Muscle of arm (tissue), 12 donors: ENCODE measurements around the gene IGFBP7. TPM values are rescaled to one million over a fixed set of nuclear protein-coding genes. Genes with fewer than 3 reads are reported as not detected.

Experiments used
- DNase-seq: peaks from one replicate; pipeline ENCODE4 v3.0.0-alpha.2; 2013
- polyA plus RNA-seq, 12 donors: library from polyadenylated mRNA; unstranded; fragments of 120-200 nt; gene quantifications; one replicate each; pipeline ENCODE4 v1.2.1, GENCODE V29; 2013; ENCODE audit not compliant: insufficient read length in 12 of 12

The IGFBP7 gene
- polyA plus RNA-seq, 12 donors = 114 to 158 (median 134) TPM; not detected in 1

DNA sequence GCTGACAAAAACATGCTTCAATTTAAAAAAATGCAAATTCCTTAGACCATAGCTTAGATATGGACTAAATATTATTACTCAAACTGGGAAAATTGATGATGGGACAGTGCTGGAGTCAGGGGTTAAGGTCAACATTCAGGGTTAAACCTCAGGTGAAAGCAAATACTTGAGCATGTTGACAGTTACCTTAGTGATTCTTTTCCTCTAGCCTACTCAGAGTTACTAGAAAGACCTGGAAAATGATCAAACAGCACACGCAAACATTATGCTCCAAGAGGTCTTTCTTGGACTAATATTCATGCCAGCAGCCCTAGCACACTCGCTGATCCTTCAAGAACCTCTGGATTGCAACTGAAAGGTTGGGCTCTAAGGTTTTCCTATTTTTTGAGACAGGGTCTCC lies 10.8 kb downstream of the IGFBP7 start:
- DNase-seq = no peak

DNA sequence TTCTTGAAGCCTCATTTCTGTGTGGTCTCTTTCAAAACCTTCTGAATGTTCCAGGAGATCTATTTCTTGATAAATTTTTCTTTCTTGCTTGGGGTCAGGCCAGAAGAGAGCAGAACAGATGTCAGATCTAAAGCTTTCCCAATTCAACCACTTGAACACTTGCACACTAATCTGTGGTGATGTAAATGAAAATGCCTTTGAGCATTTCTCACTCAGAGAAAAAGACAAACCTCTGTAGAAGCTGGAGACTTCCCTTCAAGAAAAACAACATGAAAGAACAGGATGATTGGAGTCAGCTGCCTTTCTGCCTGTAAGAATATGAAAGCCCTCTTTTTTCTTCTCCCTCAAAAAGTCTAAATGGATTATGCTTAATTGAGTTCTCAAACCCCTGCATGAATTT lies 11.2 kb downstream of the IGFBP7 start:
- DNase-seq = no peak

DNA sequence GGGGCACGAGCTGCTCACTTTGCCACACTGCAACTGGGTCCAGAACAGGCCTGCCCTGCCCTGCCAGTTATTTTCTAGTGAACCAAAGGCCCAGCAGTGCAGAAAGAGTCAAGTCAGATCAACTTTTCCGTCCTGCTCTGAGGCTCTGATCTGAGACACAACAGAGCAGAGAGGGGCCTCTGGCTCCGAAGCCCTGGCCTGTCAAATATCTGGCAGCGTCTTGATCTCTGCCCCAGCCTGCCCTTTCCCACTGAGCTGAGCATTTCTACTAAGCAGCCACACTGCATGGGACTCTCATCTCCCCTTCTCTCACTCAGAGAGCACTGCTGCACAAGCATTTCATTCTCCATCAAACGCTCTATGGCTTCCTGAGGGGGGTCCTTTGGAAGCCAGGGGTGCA lies 11.8 kb downstream of the IGFBP7 start:
- no peak for DNase-seq

DNA sequence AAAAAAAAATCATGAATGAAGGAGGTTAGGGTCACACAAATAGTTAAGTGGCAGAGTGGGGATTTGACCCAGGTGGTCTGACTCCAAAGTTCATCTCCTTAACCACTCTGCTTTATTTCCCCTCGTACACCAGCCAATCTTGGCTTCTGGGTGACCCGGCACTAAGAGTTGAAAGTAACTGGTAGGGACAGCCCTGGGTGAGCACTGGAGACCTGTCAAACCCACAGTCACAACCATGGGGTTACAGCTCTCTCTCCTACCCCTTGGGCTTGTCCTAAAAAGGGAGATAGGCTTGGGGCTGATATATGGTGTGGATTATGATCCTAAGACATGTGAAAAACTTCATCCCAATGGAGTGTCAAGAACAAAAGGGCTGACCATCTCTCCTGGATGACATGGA lies 12.5 kb downstream of the IGFBP7 start:
- DNase-seq = no peak

DNA sequence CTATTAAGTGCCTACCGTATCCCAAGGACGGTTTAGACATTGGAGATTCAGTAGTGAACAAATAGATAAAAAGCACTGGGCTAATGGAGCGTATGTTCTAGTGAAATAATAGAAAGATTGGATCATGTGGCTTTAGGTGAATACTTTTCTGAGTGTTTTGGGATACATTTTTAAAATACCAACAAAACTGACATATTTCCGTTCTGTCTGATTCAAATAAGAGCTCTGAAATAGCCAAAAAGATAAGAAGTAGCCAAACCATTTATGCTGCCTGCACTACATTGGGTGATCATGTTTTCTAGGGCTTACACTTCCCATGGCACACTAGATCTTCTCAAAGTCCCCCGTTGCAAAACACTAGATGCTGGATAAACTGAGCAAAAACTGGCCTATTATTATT lies 14.2 kb downstream of the IGFBP7 start:
- no peak for DNase-seq

DNA sequence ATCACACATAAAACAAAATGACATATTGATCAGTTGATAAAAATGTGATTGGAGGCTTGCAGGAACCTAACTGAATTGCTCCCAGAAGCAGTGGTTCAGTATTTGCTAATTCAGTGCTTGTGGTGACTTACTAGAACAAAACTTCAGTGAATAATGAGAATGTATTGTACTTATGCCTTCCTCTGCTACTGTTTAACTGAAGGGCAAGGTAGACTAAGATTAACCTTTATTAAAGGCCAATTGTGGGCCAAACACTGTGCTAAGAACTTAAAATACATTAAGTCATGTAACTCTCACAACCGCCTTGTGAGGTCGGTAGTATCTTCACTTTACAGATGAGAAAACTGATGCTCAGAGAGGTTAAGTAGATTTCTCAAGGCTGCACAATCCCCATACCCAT lies 14.9 kb downstream of the IGFBP7 start:
- no peak for DNase-seq

DNA sequence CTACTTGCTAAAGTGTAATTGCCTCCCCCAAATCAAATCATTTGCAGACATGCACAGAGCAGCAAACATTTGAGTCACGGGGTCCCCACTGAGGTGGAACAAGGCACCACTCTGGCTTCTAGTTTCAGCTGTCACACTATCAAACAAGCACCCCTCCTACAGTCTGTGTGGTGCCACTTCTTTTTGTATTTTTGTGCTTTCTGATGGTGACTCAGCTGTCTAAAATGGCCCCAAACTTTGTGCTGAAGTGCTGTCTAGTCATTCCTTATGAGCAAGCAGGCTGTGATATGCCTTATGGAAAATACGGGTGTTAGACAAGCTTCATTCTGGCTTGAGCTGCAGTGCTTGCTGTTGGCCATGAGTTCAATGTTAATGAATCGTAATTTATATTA lies 15.4 kb downstream of the IGFBP7 start:
- DNase-seq = no peak

DNA sequence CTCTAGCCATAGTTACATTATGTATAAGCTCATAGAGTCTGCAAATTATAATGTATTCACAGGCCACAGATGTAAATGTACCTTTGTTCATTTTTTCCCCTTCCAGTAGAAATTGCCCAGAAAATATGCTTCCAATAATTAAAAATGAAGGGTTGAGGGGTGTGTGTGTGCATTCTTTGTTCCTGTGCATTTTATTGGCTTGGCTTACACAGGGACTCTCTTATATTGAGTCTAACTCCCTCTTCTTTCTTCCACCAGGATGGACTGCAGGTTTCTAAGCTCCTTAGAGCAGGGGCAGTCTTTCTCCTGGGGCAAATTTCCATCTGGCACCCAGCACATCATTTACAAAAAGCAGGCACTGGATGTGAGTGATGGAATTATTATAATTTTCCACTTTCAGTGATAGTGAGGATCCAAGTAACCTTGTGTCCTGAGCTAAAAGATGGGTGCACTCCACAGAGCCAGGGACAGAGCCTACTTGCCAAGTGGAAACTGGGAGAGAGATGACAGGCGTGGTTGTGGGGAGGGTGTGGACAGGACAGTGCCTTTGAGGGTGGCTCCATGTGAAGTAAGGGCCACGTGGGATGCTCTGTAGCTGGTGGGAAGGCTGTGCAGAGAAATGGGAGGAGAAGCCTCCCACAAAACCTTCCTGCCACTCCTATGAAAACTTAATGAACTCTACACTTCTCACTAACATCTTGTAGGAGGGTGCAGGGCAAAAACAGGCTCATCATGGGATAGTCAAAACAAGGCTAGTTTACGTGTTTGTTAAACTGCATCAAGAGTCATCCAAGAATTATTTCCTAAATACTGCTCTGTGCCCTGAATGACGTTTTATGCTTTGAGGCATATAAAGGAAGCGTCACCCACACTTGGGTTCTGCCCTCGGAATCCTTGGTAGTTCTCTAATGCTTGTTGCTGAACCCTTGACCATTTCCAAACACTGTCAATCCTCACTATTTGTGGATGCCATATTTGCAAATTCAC lies 16.0 kb downstream of the IGFBP7 start:
- DNase-seq = no peak

DNA sequence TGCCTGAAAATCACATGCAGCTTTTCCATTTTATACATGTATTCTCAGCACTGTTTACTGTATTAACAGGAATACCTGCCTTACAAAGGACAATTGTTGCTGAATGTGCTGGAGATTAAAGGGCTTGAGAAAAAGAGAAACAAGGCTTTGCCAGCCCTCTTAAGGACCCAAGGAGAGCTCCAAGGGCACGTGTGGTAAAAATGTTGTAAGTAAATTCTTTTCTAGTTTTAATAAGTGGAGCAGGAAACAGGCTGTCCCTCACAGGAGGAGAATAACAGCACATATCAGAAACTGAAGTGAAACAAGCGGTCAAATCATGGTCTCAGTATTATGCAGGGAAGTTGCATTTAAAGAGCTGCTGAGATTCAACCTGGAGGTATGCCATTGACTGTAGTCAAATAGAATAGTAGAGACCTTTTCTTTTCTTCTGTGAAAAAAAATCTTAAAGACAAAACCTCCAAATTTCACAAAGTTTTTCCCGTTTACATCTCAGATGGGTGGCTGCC lies 18.5 kb downstream of the IGFBP7 start:
- DNase-seq = no peak

DNA sequence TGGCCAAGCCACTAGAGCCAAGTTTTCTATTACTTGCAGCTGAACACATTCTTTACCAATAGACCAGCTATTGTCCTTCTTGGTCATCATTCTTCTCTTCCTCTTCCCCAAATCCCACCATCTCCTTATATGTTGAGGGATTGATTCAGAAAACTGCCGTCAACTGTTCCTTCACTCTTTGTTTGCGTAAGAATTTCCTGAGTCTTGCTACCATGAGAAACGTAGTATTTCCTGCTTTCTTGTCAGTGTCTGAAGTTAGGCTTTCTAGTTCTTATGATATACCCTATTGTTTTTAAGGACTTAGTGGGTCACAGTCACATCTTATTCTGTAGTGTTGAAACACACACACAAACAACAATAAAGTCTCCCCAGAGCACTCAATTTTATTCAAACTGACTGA lies 20.1 kb downstream of the IGFBP7 start:
- no peak for DNase-seq

DNA sequence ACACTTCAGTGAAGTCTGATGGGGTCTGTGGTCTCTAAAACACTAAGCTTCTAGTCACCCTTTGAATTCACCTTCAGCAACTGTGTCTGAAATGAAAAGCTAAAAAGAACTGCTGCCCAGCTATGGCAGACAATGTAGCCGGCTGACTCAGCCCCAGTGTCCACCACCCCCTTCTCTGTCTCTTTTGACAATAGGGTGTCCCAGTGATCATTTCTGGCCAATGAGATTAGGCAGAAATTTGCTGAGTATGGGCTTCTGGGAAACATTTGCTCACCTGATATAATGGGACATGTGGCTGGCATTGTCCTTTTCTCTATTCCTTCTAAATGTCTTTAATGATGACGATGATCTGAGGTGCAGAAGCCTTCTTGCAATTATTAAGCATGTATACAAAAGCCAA lies 20.6 kb downstream of the IGFBP7 start:
- DNase-seq = no peak

DNA sequence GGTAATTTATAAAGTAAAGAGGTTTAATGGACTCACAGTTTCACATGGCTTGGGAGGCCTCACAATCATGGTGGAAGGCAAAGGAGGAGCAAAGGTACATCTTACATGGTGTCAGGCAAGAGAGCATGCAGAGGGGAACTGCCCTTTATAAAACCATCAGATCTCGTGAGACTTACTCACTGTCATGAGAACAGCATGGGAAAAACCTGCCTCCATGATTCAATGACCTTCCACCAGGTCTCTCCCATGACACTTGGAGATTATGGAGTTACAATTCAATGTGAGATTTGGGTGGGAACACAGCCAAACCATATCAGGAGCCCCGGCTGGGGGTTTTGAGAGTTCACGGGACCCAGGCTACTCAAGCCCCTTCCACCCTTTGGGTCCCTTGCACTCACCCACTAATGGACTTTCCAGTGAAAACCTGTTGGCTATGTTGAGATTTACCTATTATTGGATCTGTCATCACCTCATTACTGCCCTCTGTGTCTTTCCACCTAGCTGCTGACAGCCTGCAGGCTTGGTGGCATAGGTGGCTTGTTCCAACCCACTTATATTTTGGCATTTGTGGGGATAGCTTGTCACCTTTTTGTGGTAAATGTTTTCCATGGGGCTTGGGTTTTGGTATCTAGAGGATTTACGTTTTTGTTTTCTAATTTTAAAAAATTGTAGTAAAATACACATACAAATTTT lies 24.0 kb downstream of the IGFBP7 start:
- no peak for DNase-seq

DNA sequence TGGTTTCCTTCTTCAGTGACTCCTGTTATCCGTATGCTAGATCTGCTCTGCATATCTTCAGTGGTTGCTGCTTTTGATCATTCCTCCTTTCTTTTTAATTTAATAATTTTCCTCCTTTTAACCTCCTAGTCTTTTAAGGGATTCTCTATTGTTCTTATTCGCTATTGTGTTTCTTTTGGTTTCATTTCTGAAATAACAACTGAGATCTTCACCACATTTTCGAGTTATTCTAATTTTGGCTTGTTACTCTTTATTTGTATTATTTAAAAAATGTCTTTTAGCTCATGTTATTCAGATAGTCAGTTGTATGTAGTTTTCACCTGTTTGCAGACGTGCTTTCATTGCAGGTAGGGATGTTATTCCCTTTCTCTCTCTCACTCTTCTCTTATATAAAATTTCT lies 24.9 kb downstream of the IGFBP7 start:
- no peak for DNase-seq

DNA sequence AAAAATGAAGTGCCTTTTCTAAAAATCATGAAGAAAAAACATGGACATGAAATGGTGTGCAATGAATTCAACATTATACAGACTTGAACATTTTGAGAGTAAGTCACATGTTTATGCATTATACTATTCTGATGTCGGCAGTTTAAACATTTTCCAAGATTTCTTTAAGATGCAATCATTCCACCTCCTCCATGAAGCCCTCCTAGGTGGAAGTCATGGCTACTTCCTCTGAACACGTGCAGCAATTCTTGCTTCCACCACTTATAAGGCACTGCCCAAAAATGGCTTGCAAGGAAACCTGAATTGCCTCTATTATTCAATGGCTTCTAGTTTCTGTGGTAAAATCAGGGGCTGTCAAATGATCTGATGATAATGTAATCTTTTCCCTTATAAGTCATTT lies 25.8 kb downstream of the IGFBP7 start:
- no peak for DNase-seq

DNA sequence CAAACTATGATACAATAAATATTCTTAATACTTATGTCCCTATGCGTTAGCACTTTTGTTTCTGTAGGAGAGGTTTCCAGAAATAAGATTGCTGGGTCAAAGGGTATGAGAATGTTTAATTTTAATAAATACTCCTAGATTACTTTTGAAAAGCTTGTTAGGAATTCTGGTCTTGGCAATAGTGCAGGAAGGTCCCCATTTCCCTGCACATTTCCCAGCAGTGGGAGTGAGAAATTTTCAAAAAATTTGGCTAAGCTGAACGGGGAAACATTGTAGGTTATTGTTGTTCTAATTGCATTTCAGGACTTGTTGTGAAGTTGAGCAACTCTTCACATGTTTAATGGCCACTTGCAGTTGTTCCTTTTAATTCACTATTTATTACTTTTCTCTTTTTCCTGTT lies 27.1 kb downstream of the IGFBP7 start:
- no peak for DNase-seq

DNA sequence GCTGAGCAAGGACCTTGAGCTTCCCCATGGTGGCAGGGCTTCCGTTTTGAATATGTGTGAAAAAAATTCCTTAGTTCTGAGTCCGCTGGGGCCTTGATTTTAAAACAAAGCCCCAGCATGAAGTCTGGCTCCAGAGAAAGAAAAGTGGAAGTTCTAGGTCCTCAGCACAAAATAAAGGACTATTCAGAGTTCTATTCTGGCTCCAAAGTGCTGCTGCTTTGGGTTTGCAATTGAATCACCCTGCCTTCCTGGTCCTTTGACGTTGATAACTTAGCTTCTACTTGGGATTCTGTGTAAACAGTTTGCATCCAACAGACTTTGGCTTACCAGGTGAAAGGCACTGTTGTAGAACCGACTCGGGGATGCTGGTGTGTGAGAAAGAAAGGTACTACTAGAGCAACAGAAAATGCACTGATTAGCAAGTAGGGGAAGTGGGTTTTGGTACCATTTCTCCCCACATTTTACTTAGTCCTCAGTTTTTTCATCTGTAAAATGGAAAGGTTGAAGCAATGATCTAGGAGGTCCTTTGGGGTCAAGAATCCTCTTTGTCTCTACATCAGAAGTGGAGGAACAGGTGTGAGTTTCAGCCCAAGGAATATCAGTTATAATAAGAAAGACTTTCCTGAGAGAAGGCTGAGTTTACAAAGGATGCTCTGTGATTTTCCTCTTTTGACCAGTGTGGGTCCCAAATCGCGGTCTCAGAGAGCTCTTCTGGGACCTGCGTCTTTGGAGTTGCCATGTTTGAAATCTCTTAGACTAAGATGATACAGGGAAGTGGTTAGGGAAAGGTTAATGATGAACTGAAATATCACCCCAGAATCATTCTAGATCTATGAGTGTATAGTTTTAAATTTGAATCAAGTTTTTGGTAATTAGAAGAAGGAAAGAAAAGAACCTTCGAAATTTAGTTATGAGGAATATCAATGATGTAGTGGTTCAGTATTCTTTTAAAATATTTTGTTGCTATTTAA lies 28.2 kb downstream of the IGFBP7 start:
- DNase-seq = no peak

DNA sequence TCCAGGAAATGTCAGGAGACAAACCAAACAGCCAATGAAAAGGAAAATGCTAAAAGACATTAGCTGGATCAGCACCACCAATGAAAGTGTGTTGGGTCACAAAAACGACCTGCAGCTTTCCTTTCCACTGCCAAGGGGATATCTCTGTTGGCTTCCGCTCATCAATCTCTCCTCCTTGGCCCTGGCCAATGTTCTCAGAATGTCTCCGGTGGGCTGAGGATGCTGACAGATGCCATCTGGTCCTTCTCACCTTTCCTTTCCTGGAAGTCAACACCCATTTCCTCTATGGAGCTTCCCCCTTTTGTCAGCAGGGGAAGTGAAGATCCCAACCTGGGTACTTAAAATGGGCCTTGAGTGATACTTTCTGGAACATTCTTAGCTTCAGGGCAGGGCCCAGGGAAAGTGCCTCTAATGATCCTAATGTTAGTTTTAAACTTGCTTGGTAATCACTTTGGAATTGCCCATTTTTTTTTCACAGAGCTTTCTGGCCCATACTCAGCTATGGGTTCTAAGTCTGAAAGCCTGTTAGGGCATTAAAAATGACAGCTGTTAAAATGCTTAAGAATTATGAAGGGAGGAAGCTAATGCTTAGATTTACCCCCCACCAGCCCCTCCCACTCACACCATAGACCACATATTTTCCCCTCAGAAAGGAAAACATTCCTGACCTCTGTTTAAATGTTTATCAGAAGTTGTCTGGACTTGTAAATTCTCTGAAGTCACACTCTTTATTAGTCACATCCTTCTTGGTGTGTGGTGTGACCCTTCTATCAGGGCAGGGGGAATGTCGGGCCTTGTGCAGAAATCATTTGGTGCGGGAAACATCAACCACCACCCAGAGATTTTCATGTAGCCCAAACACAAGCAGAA lies 29.2 kb downstream of the IGFBP7 start:
- DNase-seq = no peak

DNA sequence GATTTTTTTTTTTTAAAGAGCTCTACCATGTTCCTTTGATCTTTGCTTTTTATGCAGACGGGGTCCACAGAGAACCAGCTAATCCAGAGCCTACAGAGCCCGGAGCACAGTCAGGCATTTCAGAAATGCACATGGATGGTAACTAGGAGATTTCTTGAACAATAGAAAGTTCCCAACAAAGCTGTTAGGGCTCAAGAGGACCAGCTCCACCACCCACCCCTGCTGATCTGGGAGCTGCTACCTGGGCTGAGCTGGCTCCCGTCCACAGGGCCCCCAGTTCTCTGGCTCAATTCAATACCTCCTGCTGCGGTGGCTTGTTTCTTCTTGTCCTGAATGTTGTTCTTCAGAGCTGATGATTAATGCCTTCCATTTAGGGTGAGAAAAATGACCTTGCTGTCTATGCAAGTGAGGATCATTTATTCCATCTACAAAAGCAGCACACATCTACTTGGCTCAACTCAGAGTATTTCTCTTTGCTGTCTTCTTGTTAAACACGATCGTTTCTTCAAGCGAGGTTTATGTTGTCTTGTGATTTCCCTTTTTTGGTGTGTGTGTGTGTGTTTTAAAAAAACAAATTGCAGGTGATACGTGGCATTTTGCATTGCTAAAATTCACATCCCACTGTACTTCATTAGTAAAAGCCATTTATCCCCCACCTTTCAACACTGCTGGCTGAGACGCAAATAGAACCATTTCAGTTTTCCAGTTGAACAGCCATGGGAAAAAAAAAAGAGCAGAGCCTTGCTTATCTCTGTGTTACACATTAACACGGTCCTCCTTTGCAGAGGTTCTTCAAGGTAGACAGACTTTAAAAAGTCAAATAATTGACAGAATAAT lies 31.3 kb downstream of the IGFBP7 start:
- DNase-seq = no peak

DNA sequence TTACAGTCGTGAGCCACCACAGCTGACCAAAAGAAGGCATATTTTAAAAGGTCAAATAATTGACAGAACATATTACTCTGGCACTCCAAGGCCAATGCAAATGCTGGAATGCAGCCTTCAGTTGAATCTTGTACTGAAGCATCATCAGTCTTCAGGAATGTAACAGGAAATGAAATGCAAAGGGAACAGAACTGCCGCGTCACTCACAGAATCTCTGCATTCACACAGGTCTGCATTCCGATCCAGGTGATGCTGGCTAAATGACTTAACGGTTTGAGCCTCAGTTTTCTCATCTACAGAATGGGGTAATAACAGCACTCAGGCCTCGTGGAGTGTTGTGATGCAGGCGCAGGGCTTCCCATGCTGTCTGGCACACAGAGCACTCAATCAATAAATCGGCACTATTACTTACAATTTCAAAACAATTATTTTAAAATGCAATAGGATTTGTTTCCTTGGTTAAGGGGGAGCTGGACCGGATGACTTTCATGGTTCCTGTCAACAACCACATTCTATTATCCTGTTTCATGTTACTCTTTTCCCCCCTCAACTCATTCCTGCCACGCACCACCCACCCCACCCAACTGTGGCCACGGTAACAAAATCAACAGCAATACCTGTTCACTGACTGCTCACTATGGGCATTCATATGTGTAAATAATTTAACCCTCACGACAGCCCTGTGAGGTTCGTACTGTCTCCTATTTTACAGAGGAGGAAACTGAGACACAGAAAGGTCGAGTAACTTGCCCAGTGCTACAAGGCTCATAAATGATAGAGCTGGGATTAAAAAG lies 32.4 kb downstream of the IGFBP7 start:
- no peak for DNase-seq
